ENCODE data around the gene LCNL1.

Gene LCNL1

GRCh38 chr9:136982232-136983051 is at the start of gene LCNL1:
Gene LCNL1, plus strand, starts transcription at chr9:136982993. Its CDS starts 594 bp downstream, at chr9:136983587.
- FAIRE-seq (no peak), DNase-seq (ENCODE audit: insufficient read length, low spot score) (no peak)
- no peak for TF ChIP-seq POLR2A (IDR thresholded peaks at IDR 0.05; ENCODE audit: low read depth, low read length)

- FAIRE-seq (no peak), DNase-seq (ENCODE audit: insufficient read length, low spot score) (no peak)
- TF ChIP-seq POLR2A (IDR thresholded peaks at IDR 0.05; ENCODE audit: low read depth, low read length), result no peak
These were observed 48.5 kb upstream of the LCNL1 start for GRCh38 chr9:136934277-136934676.

- TF ChIP-seq POLR2A (IDR thresholded peaks at IDR 0.05; ENCODE audit: low read depth, low read length), result no peak
- DNase-seq (ENCODE audit: insufficient read length, low spot score) (no peak), FAIRE-seq (no peak)
These were observed 47.1 kb upstream of the LCNL1 start for GRCh38 chr9:136935651-136936050.

- no peak for TF ChIP-seq POLR2A (IDR thresholded peaks at IDR 0.05; ENCODE audit: low read depth, low read length)
- no peak for FAIRE-seq
- no peak for DNase-seq (ENCODE audit: insufficient read length, low spot score)
These were observed 46.1 kb upstream of the LCNL1 start for GRCh38 chr9:136936645-136937170.

- no peak for FAIRE-seq
- TF ChIP-seq POLR2A (IDR thresholded peaks at IDR 0.05; ENCODE audit: low read depth, low read length), result no peak
These were observed 45.4 kb upstream of the LCNL1 start for GRCh38 chr9:136937186-136938001.

GRCh38 chr9:136939431-136939995 is 43.3 kb upstream of the LCNL1 start:
- TF ChIP-seq POLR2A (IDR thresholded peaks at IDR 0.05; ENCODE audit: low read depth, low read length), result no peak
- FAIRE-seq (no peak), DNase-seq (ENCODE audit: insufficient read length, low spot score) (no peak)

More at GRCh38 chr9:136937186-136938001, 45.4 kb upstream of the LCNL1 start:
- DNase-seq (ENCODE audit: insufficient read length, low spot score), result no peak

- DNase-seq (ENCODE audit: insufficient read length, low spot score) (no peak), FAIRE-seq (no peak)
- TF ChIP-seq POLR2A (IDR thresholded peaks at IDR 0.05; ENCODE audit: low read depth, low read length), result no peak
These were observed 42.7 kb upstream of the LCNL1 start for GRCh38 chr9:136939996-136940525.

- no peak for DNase-seq (ENCODE audit: insufficient read length, low spot score)
- no peak for TF ChIP-seq POLR2A (IDR thresholded peaks at IDR 0.05; ENCODE audit: low read depth, low read length)
- FAIRE-seq, result no peak
These were observed 42.1 kb upstream of the LCNL1 start for GRCh38 chr9:136940526-136941230.

- DNase-seq (ENCODE audit: insufficient read length, low spot score) (no peak), FAIRE-seq (no peak)
- no peak for TF ChIP-seq POLR2A (IDR thresholded peaks at IDR 0.05; ENCODE audit: low read depth, low read length)
These were observed 41.3 kb upstream of the LCNL1 start for GRCh38 chr9:136941231-136942111.

- DNase-seq (ENCODE audit: insufficient read length, low spot score) (no peak), FAIRE-seq (no peak)
- TF ChIP-seq POLR2A (IDR thresholded peaks at IDR 0.05; ENCODE audit: low read depth, low read length), result no peak
These were observed 40.5 kb upstream of the LCNL1 start for GRCh38 chr9:136942112-136942880.

- no peak for DNase-seq (ENCODE audit: insufficient read length, low spot score)
These were observed 39.9 kb upstream of the LCNL1 start for GRCh38 chr9:136942881-136943230.

More at GRCh38 chr9:136942881-136943230, 39.9 kb upstream of the LCNL1 start:
- no peak for FAIRE-seq
- no peak for TF ChIP-seq POLR2A (IDR thresholded peaks at IDR 0.05; ENCODE audit: low read depth, low read length)
